SJCRH30 (cell line): Measurements from ENCODE around the gene ZYG11B. TPM values are rescaled to one million over a fixed set of nuclear protein-coding genes. Genes with fewer than 3 reads are reported as not detected.
"Not testable (repeated sequence)": the region's sequence is repeated elsewhere in the genome, so short reads cannot be mapped to it uniquely, and the experiment has no call there.

Experiments used
- DNase-seq, 2 experiments: peaks; one replicate each; pipeline ENCODE4 v3.0.0-alpha.2; 2015 to 2020
- H3K27ac ChIP-seq: fragments of 250-450 bp; sonication (Bioruptor Pico); 2 replicates; pipeline ENCODE4 v1.5.1; 2020; ENCODE audit warnings: mild to moderate bottlenecking, moderate library complexity
- H3K27me3 ChIP-seq: fragments of 250-450 bp; sonication (Bioruptor Pico); 2 replicates; pipeline ENCODE4 v1.5.1; 2020; ENCODE audit warnings: mild to moderate bottlenecking, moderate library complexity
- H3K36me3 ChIP-seq: fragments of 250-450 bp; sonication (Bioruptor Pico); 2 replicates; pipeline ENCODE4 v1.5.1; 2020; ENCODE audit warnings: mild to moderate bottlenecking, moderate library complexity
- H3K4me1 ChIP-seq: fragments of 250-450 bp; sonication (Bioruptor Pico); 2 replicates; pipeline ENCODE4 v1.5.1; 2020; ENCODE audit warnings: mild to moderate bottlenecking, moderate library complexity
- H3K4me3 ChIP-seq: fragments of 250-450 bp; sonication (Bioruptor Pico); 2 replicates; pipeline ENCODE4 v1.5.1; 2020; ENCODE audit warnings: mild to moderate bottlenecking, moderate library complexity
- H3K9me3 ChIP-seq: fragments of 250-450 bp; sonication (Bioruptor Pico); replicated peaks from 2 replicates; pipeline ENCODE4 v1.5.1; 2020; ENCODE audit warnings: mild to moderate bottlenecking, moderate library complexity
- total RNA-seq: library from RNA; depleted of rRNA; stranded (reverse); fragments of >200 nt; shearing (Covaris generic); gene quantifications from 2 replicates; pipeline ENCODE4 v1.2.3, GENCODE V29; 2014

Gene ZYG11B
- total RNA-seq, 1 experiment from 2014 or later = 39.5 TPM

DNA sequence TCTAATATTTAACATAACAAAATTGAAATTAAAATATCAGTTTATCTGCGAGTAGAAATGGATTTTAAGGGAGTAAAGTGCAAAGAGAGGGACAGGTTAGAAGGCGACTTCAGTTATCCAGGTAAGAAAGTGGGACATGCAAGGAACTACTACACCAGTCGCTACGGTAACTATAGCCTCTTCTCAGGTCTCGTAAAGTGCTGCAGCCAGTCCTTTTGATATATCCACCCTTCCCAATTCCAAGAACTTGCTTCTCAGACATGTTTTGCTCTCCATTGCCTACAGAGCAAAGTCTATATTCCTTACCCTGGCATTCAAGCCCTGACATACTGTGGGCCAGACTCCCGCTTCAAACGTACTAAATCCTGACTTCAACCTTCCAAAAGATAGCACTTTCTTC, 30.6 kb upstream of the ZYG11B start:
- Histone ChIP-seq H3K27me3 (no peaks in the 10 kb centered on the region), H3K27ac (no peak overlapping the region), H3K4me1 (no peaks in the 10 kb centered on the region), H3K36me3 (peaks cover 20% of the 10 kb centered on the region), H3K4me3 (no peak overlapping the region), H3K9me3 (no peaks in the 10 kb centered on the region; the same call in 1 of the 2 replicates)
- DNase-seq = no peak

DNA sequence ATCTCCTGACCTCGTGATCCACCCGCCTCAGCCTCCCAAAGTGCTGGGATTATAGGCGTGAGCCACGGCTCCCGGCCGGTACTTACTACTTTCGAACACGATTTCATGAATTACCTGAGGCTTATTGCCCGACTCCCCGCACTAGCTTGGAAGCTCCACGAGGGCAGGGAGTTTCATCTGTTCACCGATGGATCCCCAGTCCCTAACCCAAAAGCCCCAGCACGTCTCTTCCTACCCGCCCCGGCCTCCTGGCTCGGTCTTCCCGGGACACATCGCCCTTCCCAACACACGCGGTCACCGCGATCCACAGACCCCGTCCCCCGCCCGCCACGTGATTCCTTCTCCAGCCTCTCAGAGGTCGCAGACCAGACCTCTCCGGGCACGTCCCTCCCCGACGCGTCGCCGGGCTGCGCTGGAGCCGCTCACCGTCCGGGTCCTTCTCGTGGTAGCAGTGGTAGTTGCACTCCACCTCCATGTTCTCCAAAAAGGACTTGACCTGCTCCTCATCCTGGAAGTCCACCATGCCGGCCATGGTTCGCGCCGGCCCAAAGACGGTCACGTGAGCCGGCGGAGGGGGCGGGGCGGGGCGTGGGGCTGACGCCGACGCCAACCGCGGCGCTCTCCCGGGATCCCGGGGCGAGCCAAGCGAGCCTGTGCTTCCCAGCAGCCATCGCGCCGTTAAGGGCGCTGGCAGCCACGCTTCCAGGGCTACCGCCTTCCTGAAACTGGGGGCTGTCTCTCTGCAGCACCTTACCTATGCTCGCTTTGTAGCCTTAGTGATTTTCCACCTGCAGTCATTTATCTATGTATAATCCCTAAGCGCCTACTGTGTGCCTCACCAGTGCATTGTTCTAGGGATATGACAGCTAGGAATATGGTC, 28.2 kb upstream of the ZYG11B start, which contains the start of gene COA7:
Gene COA7 (minus strand): TSS at position 553 of the 880 bp plus-strand sequence. CDS start 21 bp downstream, at position 532.
- DNase-seq = peak; percentile 86 to 90
- H3K9me3 ChIP-seq = no peaks in the 10 kb centered on the region; the same call in 1 of the 2 replicates
- H3K4me1 ChIP-seq = no peaks in the 10 kb centered on the region
- H3K4me3 ChIP-seq = peak within 1 kb of the TSS; percentile 84
- no peaks in the 10 kb centered on the region for H3K27me3 ChIP-seq
- H3K36me3 ChIP-seq = peaks cover 3% of the 10 kb centered on the region; the same call in 1 of the 2 replicates
- H3K27ac ChIP-seq = peak within 1 kb of the TSS; percentile 73

DNA sequence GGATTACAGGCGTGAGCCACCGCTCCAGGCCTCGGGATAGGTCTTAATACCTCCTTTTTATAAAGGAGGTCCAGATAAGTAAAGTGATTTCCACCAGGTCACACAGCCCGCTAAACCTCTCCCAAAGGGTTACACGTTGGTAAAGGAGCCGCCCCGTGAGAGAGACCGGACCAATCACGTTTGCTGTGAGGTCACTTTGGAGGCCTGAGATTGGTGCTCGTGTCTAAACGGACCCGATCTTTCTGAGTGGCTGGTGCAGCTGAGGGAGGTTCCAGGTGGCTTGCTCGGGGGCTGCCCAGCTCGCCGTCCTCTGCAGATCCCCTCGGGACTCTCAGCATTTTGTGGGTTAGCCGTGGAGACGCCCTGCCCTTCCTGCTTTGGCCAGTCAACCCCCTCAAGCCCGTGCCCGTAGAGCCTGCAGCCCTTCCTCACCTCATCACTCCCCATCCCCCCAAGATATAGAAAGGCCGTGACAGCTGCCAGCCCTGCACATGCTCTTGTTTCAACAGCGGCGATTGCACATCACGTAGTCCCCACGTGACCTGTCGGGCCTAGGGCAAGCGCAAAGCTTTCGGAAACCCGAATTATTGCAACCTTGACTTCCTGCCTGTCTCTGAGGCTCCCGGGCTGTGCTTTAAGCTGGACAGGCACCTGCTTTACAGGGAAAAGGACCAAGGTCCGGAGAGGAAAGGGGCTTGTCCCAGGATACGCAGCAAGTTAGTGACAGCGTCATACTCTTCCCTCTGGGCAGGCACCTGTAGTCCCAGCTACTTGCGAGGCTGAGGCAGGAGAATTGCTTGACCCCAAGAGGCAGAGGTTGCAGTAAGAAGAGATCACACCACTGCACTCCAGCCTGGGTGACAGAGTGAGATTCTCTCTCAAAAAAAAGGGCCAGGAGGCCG, 23.1 kb upstream of the ZYG11B start:
- peak; percentile 97 to 98 for DNase-seq
- Histone ChIP-seq H3K27me3 (no peaks in the 10 kb centered on the region), H3K4me3 (peak overlapping the region; percentile 61), H3K4me1 (no peaks in the 10 kb centered on the region), H3K9me3 (no peaks in the 10 kb centered on the region), H3K27ac (peak overlapping the region; percentile 83), H3K36me3 (no peaks in the 10 kb centered on the region)

DNA sequence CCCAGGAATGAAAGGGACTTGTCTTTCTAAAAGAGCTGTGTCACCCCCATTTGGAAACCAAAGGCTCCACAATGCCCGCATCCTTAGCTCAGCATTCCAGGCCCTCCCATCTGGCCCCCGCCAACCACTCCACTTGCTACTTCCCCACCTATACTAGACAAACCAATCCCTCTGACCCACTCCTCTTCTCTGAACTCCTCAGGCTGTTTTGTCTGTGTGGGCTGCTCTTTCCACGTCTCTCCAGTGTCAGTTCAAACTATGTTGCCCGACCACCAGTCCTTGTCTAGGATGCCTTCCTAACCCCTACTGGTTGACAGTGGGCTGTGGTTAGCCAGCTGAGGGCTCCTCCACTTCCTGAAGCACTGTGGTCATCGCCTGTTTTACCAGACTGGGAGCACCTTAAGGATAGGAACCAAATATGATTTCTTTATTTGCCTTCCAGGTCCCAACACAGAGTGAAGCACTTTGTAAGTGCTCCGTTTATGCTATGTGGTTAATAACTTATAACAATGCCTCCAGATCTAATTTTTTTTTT, 20.1 kb upstream of the ZYG11B start:
- Histone ChIP-seq H3K27me3 (no peaks in the 10 kb centered on the region), H3K9me3 (no peaks in the 10 kb centered on the region), H3K36me3 (no peaks in the 10 kb centered on the region), H3K4me3 (no peak overlapping the region), H3K4me1 (no peaks in the 10 kb centered on the region), H3K27ac (no peak overlapping the region)
- DNase-seq = no peak

DNA sequence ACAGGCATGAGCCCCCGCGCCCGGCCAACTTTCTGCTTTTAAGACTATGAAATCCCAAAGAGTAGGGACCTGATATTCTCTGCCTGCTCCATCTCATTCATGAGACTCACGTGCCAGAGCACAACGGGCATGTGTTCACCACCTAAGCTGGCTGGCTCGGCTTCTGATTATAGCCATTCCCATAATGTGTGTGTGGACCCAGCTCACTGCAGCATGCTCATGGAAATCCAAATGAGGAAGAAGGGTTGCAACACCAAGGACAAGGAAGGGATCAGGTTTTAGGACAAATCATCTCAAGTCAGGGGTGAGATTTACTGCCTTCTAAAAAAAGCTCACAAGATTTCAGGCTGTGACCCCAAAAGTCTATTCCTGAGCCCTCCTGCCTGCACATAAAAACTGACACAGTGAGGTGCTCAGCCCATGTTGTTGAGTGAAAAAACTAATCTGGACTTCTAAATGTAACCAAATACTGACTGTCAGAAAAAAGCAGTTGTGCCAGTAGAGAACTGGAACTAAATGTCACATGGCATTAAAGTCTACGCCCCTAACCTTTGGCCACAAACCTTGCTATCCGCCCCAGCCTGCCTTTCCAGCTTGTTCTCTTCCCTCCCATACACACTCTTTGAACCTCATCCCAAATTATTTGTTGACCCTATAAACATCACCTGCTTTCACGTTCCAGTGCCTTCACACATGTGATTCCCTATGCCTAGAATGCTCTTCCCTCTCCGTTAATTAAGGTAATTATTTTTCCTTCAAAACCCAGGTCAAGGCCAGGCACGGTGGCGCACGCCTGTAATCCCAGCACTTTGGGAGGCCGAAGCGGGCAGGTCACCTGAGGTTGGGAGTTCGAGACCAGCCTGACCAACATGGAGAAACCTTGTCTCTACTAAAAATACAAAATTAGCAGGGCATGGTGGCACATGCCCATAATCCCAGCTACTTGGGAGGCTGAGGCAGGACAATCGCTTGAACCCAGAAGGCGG, 19.0 kb upstream of the ZYG11B start:
- H3K27me3 ChIP-seq = no peaks in the 10 kb centered on the region
- H3K4me1 ChIP-seq = no peaks in the 10 kb centered on the region
- no peak overlapping the region for H3K4me3 ChIP-seq
- no peak overlapping the region for H3K27ac ChIP-seq
- DNase-seq = no peak
- H3K36me3 ChIP-seq = no peaks in the 10 kb centered on the region
- no peaks in the 10 kb centered on the region for H3K9me3 ChIP-seq

DNA sequence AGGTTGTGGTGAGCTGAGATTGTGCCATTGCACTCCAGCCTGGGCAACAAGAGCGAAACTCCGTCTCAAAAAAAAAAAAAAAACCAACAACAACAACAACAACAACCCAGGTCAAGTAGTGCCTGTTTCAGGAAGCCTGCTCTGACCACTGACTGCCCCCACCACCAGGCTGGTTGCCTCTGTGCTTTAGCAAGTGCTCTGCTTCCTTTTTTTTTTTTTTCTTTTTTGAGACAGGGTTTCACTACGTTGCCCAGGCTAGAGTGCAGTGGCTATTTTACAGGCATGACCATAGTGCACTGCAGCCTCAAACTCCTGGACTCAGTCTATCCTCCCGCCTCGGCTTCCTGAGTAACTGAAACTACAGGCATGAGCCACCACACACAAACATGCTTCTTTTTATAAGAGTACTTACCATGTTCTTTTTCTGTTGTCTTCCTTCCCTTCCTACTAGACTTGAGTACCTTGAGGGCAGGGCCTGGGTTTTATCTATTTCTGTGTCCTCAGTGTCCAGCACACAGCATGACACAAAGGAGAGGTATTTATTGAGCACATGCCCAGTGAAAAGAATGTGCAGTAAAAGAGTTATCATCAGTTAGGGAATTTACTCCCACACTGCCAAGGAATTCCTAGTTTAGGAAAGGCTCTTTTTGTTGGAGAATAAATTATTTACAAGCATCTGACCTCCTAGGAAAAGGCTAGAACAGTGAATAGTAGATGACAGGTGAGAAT, 18.2 kb upstream of the ZYG11B start:
- Histone ChIP-seq H3K9me3 (no peaks in the 10 kb centered on the region), H3K4me3 (no peak overlapping the region), H3K27me3 (no peaks in the 10 kb centered on the region; the same call in 1 of the 2 replicates), H3K27ac (no peak overlapping the region), H3K36me3 (no peaks in the 10 kb centered on the region), H3K4me1 (no peaks in the 10 kb centered on the region)
- no peak for DNase-seq

DNA sequence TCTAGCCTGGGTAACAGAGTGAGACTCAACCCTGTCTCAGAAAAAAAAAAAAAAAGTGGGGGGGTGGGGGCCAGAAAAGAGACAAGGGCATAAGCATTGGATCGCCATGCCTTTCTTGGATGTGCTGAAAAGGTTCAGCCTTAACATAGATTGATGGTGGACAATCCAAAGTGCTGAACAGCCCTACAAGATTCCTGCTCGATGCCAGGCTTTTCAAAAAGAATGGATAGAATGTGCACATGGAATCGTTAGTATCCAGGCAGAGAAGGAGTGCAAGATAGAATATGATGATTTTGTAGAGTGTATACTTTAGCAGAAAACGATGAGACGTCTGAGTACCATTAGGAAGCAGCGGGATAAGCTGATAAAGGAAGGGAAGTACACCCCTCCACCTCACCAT, 17.2 kb upstream of the ZYG11B start:
- no peak for DNase-seq
- Histone ChIP-seq H3K27me3 (no peaks in the 10 kb centered on the region; the same call in 1 of the 2 replicates), H3K27ac (no peak overlapping the region)

DNA sequence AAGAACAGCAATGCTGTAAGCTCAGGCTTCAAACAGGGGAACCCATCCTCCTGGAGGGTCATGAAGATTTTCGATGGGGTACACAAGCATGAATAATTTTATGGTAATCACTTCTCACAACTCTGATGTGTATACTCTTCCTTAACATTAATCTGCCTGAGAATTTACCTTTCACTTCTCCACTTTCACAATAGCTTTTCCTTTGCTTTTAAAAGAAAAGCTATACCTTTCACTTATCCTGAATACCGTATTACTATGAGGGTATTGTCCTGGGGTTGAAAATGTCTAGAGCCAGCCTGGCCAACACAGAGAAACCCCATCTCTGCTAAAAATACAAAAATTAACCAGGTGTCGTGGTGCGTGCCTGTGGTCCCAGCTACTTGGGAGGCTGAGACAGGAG, 12.7 kb upstream of the ZYG11B start:
- no peak overlapping the region for H3K27ac ChIP-seq
- no peaks in the 10 kb centered on the region for H3K9me3 ChIP-seq
- peaks cover 2% of the 10 kb centered on the region; the same call in 1 of the 2 replicates for H3K27me3 ChIP-seq
- no peaks in the 10 kb centered on the region for H3K4me1 ChIP-seq
- H3K36me3 ChIP-seq = no peaks in the 10 kb centered on the region
- no peak for DNase-seq
- H3K4me3 ChIP-seq = no peak overlapping the region

More for the DNA sequence above, 17.2 kb upstream of the ZYG11B start:
- Histone ChIP-seq H3K36me3 (no peaks in the 10 kb centered on the region), H3K4me1 (no peaks in the 10 kb centered on the region), H3K9me3 (no peaks in the 10 kb centered on the region), H3K4me3 (no peak overlapping the region)

DNA sequence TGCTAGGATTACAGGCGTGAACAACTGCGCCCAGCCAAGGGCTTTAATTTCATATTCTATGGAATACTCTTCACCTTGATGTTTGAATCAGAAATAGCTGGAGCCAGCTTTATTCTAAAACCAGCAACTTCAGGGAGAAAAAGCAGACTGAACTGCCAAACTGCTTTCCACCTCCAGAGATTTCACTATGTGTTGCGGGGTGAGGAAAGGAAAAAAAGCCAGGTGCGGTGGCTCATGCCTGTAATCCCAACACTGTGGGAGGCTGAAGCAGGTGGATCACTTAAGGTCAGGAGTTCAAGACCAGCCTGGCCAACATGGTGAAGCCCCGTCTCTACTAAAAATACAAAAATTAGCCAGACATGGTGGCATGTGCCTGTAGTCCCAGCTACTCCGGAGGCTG, 11.0 kb upstream of the ZYG11B start:
- not testable (repeated sequence) for H3K27ac ChIP-seq, H3K27me3 ChIP-seq, H3K4me1 ChIP-seq, DNase-seq, H3K4me3 ChIP-seq, H3K9me3 ChIP-seq, H3K36me3 ChIP-seq

DNA sequence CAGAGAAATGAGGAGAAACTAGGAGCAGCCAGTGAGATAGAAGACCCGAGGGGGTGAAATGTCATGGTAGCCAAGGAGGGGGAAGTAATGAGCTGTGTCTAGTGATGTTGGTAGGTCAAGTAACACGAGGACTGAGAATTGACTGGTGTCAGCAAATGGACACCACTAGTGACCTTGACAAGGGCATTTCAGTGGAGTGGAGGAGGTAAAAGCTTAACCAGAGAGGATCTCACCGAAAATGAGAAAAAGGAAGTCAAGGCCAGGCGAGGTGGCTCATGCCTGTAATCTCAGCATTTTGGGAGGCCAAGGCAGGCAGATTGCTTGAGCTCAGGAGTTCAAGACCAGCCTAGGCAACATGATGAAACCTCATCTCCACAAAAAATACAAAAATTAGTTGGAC, 3.0 kb upstream of the ZYG11B start:
- DNase-seq = no peak
- H3K9me3 ChIP-seq = no peaks in the 10 kb centered on the region
- no peaks in the 10 kb centered on the region for H3K4me1 ChIP-seq
- H3K4me3 ChIP-seq = no peak overlapping the region
- H3K27ac ChIP-seq = no peak overlapping the region
- peaks cover 8% of the 10 kb centered on the region; the same call in 1 of the 2 replicates for H3K27me3 ChIP-seq
- H3K36me3 ChIP-seq = no peaks in the 10 kb centered on the region

DNA sequence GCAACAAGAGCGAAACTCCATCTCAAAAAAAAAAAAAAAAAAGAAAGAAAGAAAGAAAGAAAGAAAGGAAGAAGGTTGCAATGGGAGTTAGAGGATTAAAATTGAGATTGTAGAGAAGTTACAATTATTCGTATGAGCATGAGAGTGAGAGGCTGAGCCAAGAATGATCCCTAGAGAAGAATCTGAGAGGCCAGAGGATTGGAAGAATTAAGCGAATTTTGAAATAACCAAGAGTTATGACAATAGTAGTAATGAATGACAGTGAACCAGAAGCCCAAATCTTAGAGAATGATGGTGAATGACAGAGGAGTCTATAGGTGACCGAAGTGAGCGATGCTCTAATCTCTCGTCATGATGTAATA, 369 bp upstream of the ZYG11B start:
- Histone ChIP-seq H3K27ac (no peak overlapping the region), H3K27me3 (peaks cover 4% of the 10 kb centered on the region; the same call in 1 of the 2 replicates), H3K4me1 (no peaks in the 10 kb centered on the region), H3K4me3 (peak overlapping the region; percentile 93), H3K9me3 (no peaks in the 10 kb centered on the region), H3K36me3 (no peaks in the 10 kb centered on the region)
- no peak for DNase-seq

DNA sequence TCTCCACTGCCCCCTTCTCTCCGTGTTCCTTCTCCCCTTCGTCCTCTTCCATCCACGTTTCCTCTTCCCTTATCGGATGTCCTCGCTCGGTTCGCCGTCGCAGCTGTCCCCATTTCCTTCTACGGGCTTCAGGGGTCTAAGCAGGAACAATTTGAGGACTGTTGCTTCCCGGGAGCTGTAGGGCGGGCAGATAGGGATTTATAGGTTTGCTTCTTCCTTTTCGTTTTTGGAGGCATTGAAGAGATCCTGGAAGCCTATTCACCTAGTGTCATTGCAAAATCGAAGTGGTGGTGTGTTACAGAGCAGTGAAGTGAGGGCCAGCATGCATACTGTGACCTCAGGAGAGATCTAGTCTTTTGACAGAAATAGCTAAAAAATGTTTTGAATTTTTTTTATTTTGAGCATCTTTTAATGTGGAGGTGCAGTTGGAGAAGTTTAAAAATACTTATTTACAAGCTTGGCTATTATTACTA, 897 bp downstream of the ZYG11B start:
- peak; percentile 64 to 78 for DNase-seq
- H3K4me1 ChIP-seq = no peaks in the 10 kb centered on the region
- H3K27ac ChIP-seq = peak overlapping the region; percentile 48
- no peaks in the 10 kb centered on the region for H3K9me3 ChIP-seq
- no peaks in the 10 kb centered on the region for H3K36me3 ChIP-seq
- peaks cover 4% of the 10 kb centered on the region; the same call in 1 of the 2 replicates for H3K27me3 ChIP-seq
- peak overlapping the region; percentile 93 for H3K4me3 ChIP-seq
